ENCODE data around the gene SLC16A6.
"Not testable (repeated sequence)": the region's sequence is repeated elsewhere in the genome, so short reads cannot be mapped to it uniquely, and the experiment has no call there.

Gene SLC16A6, protein sequence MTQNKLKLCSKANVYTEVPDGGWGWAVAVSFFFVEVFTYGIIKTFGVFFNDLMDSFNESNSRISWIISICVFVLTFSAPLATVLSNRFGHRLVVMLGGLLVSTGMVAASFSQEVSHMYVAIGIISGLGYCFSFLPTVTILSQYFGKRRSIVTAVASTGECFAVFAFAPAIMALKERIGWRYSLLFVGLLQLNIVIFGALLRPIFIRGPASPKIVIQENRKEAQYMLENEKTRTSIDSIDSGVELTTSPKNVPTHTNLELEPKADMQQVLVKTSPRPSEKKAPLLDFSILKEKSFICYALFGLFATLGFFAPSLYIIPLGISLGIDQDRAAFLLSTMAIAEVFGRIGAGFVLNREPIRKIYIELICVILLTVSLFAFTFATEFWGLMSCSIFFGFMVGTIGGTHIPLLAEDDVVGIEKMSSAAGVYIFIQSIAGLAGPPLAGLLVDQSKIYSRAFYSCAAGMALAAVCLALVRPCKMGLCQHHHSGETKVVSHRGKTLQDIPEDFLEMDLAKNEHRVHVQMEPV

DNA sequence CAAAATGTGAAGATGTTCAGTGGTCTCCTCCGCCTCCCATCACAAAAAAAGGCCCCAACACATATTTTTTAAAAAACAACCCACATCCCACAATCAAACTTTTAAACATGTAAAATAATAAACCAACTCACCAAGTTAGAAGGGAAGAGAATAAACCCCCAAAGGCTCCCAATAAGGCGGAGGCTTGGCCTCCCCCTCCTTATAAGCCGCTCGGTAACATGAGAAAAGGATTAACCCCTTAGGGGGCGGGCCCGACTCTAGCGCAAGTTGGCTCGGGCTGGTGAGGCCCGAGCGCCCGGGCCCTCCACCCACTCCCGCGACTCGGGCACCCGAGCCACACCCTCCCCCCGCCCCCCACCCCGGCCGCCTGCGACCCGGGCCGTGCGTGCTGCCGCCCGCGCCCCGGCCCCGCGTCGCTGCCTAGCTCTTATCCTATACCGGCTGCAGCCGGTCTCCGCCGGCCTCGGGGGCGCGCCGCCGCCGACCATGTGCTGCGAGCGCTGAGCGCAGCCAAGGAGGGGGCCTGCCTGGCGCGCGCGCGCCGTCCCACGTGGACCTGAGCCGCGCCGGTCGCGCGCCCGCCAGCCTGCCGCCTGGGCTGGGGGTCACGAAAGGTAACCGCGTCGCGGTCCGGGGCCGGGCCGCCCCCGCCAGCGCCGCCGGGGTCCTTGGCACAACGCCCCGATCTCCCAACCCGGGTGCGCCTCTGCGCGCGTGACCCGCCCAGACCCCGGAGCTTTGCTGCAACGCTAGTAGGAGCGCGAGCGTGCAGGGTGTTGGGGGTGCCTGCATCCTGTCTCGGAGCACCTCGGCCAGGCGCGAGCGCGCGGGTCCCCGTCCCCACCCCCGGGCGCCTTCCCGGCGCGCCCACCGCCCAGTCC lies at the start of gene SLC16A6, which contains the start of gene ARSG:
TSS of gene SLC16A6 (minus strand) at position 173 of the 881 bp plus-strand sequence. CDS start 12,807 bp downstream, outside the sequence.
TSS of gene ARSG (plus strand) at position 541 of the 881 bp plus-strand sequence. CDS start 15,999 bp downstream, outside the sequence.
- peak; percentile 73 to 76 for DNase-seq (ENCODE audit: low read depth in 2 of 2)

DNA sequence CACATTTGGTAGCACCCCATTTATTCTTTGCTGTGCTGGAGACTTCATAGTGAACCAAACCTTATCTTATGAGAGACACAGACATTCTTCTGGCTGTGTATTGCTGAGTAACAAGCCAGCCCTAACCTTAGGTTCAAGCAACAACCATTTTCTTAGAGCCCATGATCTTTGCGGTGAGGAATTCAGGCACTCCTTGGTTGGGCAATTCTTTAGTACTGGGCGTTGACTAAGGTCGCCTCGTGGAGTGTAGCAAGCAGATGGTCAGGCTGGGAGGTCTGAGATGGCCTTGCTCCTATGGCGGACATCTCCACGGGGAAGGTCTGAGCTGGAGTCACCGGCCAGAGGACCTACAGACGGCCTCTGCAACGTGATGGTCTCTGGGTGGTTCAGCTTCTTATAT lies 43.5 kb upstream of the SLC16A6 start:
- no peak for DNase-seq (ENCODE audit: low read depth in 2 of 2)

DNA sequence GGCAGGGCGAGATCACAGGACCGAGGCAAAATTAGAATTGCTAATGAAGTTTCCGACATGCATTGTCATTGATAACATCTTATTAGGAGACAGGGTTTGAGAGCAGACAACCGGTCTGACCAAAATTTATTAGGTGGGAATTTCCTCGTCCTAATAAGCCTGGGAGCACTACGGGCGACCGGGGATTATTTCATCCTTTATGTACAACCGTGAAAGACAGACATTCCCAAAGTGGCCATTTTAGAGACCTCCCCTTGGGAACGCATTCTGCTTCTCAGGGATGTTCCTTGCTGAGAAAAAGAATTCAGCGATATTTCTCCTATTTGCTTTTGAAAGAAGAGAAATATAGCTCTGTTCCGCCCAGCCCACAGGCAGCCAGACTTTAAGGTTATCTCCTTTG lies 41.0 kb upstream of the SLC16A6 start:
- not testable (repeated sequence) for DNase-seq (ENCODE audit: low read depth in 2 of 2)

GRCh38 chr17:68329331-68329730 lies 38.4 kb upstream of the SLC16A6 start:
- DNase-seq (ENCODE audit: low read depth in 2 of 2) = no peak

DNA sequence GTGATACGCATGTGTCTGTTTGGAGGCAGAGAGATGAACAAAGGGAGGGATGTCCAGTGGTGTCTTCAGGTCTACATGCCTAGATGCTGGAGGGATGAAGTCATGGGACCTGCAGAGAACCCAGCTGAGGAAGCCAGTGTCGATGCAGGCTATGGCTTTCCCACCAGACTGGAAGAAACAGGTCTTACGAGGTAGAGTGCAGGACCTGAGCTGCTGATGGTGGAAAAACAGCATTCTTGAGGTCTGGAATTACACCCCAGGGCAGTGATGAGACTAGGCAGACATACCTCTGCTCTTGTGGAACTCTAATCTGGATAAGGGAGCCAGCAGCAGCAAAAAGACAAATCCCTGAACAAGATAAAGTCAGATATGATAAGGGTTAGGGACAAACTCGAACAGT lies 37.7 kb upstream of the SLC16A6 start:
- no peak for DNase-seq (ENCODE audit: low read depth in 2 of 2)

- no peak for DNase-seq (ENCODE audit: low read depth in 2 of 2)
These were observed 37.1 kb upstream of the SLC16A6 start for GRCh38 chr17:68327823-68328557.

DNA sequence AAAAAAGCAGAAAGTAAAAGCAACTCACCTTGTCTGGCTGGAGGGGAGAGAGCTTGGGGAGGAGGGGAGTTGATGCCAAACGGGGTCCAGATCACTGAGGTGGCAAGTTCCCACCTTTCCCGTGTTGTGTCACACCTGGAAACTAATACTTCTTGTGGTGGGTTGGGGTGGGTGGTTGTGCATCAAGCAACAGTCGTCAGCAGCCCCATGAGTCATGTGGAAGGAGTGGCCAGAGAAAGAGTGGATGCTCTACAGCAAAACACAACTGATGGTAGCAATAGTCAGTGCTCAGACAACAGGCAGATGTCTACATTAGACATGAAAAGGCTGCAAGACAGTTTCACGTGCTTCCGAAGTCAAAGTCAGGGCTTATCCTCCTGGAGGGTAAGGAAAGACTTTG lies 35.8 kb upstream of the SLC16A6 start:
- DNase-seq (ENCODE audit: low read depth in 2 of 2) = peak in 1 of 2 donors; percentile 11

DNA sequence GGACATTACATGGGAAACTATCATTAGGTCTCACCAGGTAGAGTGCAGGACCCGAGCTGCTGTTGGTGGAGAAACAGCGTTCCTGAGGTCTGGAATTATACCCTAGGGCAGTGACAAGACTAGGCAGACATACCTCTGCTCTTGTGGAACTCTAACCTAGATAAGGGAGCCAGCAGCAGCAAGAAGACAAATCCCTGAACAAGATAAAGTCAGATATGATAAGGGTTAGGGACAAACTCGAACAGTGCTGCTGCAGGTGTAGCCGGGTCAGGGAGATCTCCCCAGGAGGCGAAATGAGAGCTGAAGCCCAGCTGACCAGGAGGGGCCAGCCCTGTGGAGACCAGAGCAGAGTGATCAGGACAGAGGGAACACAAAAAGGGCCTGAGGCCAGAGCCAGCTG lies 35.0 kb upstream of the SLC16A6 start:
- no peak for DNase-seq (ENCODE audit: low read depth in 2 of 2)

DNA sequence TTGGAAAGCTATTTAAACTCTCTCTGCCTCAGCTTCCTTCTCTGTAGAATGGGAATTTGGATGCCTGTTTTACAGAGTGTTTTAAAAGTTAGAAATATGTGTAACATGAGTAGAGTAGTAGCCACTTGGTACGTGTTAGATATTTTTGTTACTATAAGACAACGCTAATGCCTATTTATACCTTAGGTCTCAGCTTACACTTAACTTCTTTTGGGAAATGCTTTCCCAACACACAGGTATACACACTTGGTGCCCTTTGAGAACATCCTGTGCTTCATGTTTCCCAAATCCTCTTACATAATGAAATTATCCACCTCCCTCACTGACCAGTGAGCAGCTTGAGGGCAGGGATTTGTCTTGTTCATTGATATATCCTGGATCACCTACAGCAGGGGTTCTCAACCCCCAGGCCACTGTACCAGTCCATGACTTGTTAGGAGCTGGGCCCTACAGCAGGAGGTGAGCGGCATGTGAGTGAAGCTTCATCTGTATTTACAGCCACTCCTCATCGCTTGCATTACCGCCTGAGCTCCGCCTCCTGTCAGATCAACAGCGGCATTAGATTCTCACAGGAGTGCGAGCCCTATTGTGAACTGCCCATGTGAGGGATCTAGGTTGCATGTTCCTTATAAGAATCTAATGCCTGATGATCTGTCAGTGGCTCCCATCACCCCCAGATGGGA lies 33.9 kb upstream of the SLC16A6 start:
- no peak for DNase-seq (ENCODE audit: low read depth in 2 of 2)

DNA sequence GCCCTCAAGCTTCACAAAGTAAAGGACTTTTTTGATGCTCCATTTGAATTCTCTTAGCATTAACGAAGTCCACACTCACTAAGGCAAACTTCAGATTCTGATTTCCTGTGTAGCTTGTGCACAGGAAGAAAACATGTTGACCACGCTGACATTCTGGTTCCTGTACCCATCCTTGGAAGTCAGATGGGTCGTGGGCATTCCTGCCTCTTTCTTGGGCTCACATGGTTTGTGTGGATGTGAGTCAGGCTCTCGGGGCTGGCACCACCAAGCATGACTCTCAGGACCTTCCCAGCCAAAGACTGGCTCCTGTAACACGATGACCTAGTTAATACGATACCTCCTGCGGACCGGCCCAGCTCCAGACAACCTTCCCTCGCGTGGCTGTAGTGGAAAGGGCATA lies 33.2 kb upstream of the SLC16A6 start:
- no peak for DNase-seq (ENCODE audit: low read depth in 2 of 2)

DNA sequence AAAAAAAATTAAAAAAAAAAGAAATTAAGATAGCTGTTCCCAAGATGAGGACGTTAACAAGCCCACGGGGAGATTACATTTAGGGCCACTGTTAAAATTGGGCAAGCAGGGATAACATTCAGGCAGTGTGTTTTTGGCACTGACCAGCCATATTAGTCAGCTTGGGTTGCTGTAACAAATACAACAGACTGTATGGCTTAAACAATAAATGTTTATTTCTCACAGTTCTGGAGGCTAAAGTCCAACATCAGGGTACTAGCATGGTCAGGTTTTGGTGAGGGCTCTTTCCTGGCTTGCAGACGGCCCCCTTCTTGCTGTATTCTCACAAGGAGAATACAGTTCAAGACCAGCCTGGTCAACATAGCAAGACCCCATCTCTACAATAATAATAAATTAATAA lies 31.7 kb upstream of the SLC16A6 start:
- DNase-seq (ENCODE audit: low read depth in 2 of 2) = no peak

GRCh38 chr17:68321556-68321954 lies 30.6 kb upstream of the SLC16A6 start:
- DNase-seq (ENCODE audit: low read depth in 2 of 2) = no peak

GRCh38 chr17:68320943-68321555 lies 30.1 kb upstream of the SLC16A6 start:
- DNase-seq (ENCODE audit: low read depth in 2 of 2) = no peak

DNA sequence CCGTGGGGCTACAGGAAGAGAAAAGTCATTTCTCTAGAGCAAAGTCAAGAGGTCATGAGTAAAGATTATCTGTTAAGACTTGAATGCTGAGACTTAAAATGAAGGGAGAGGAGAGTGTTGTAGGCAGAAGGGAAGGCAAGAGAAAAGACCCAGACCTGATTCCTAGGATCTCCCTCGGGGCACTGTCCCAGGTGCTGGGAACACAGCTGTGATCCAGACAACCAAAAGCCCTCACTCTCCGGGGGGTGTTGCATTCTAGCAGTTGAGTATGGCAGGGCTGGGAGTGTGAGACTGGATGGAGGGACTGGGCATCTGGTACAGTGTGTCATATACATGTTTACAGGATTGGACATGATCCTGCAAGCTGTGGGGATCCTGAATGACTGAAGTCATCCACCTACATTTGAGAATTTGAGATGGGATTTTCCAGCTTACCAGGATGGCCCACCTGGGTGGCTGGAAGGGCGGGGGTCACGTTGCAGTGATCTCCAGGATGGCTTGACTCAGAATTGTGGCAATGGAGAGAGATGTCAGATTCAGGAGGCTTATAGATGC lies 29.5 kb upstream of the SLC16A6 start:
- no peak for DNase-seq (ENCODE audit: low read depth in 2 of 2)

GRCh38 chr17:68319410-68320162 lies 28.7 kb upstream of the SLC16A6 start:
- DNase-seq (ENCODE audit: low read depth in 2 of 2) = no peak

- no peak for DNase-seq (ENCODE audit: low read depth in 2 of 2)
These were observed 27.4 kb upstream of the SLC16A6 start for GRCh38 chr17:68318103-68318991.

GRCh38 chr17:68317458-68317857 lies 26.5 kb upstream of the SLC16A6 start:
- DNase-seq (ENCODE audit: low read depth in 2 of 2) = no peak

DNA sequence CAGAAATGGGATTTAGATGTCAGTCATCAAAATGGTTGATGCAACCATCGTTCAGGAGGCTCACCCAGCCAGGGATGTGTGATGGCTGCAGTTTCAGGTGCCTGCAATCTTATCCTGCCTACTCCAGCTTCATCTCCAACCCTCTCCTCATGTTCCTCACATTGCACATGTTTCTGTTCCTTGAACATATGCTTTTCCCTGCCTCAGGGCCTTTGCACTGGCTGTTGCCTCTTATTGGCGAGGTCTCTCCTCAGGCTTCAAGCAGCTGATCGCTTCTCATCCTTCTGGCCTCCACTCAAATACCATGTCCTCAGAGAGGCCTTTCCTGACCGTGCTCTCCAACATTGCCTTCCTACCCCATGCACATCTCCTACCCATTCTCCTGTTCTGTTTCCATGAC lies 25.0 kb upstream of the SLC16A6 start:
- DNase-seq (ENCODE audit: low read depth in 2 of 2) = no peak

Measured in stimulated activated CD8-positive, alpha-beta memory T cell treated with anti-CD3 and anti-CD28 coated beads, Interleukin-2, amount 100 ng/mL, for 48 hours (primary cell).